ENCODE data around the gene NDFIP2. TPM values are rescaled to one million over a fixed set of nuclear protein-coding genes. Genes with fewer than 3 reads are reported as not detected.

NDFIP2 gene
- total and polyA plus RNA-seq, 2 donors (not counting 3 experiments of a cell fraction or from before 2014, with no cell fraction given): 7.9 to 18.5 TPM

- Histone ChIP-seq H3K27me3 (ENCODE audit: control insufficient read depth in 2 of 2, insufficient read depth in 2 of 2, low read length in 2 of 2) (no peaks in the 10 kb centered on the region), H3K9ac (replicated peaks; ENCODE audit: extremely low read depth, insufficient read depth, low read length) (no peak overlapping the region), H4K20me1 (replicated peaks; ENCODE audit: control insufficient read depth, extremely low read depth, insufficient read depth, low read length) (no peaks in the 10 kb centered on the region), H3K27ac (ENCODE audit: insufficient read depth, low read depth, low read length) (no peak overlapping the region), H3K9me1 (replicated peaks; ENCODE audit: control insufficient read depth, extremely low read depth, insufficient read depth, low read length) (no peaks in the 10 kb centered on the region), H2AFZ (ENCODE audit: low read depth, low read length) (no peak overlapping the region), H3K4me2 (ENCODE audit: insufficient read depth, low read length) (no peak overlapping the region), H3K36me3 (ENCODE audit: control insufficient read depth in 2 of 2, extremely low read depth in 1 of 2, insufficient read depth in 2 of 2, low read length in 2 of 2) (no peaks in the 10 kb centered on the region), H3K4me1 (ENCODE audit: control insufficient read depth, extremely low read depth, insufficient read depth, low read length) (no peaks in the 10 kb centered on the region), H3K4me3 (replicated peaks in 1 of 3; ENCODE audit: insufficient read depth in 1 of 3, low read depth in 1 of 3, low read length in 3 of 3) (no peak overlapping the region), H3K9me3 (replicated peaks; ENCODE audit: control insufficient read depth, insufficient read depth, low read length) (no peaks in the 10 kb centered on the region), H3K79me2 (ENCODE audit: control insufficient read depth, insufficient read depth, low read length) (no peaks in the 10 kb centered on the region)
- POLR2A ChIA-PET: no interaction called here
- BruUV-seq (replicated peaks): no TSS peak
- intact Hi-C loops (cut with micrococcal nuclease) (no loop called here), dilution Hi-C loops (cut with MboI; ENCODE audit: extremely low pct_ligation_motif_present, low sequenced_read_pairs) (no loop called here)
- TF ChIP-seq MYC (IDR thresholded peaks at IDR 0.05; ENCODE audit: low read depth, low read length) (no peak), GATA2 (IDR thresholded peaks at IDR 0.05; ENCODE audit: insufficient read depth, insufficient read length, low read depth, low read length) (no peak), JUN (IDR thresholded peaks at IDR 0.05; ENCODE audit: borderline replicate concordance, insufficient read depth, insufficient read length, low read depth) (no peak), EZH2 (IDR thresholded peaks at IDR 0.05; ENCODE audit: borderline replicate concordance, low read depth, low read length, severe bottlenecking) (no peak), POLR2A (IDR thresholded peaks at IDR 0.05; ENCODE audit: low read depth, low read length) (no peak), POLR2AphosphoS5 (IDR thresholded peaks at IDR 0.05; ENCODE audit: insufficient read depth, low read depth, low read length) (no peak), FOS (IDR thresholded peaks at IDR 0.05; ENCODE audit: borderline replicate concordance, insufficient read depth, low read length) (no peak)
- TF ChIP-seq, protein P1, sequence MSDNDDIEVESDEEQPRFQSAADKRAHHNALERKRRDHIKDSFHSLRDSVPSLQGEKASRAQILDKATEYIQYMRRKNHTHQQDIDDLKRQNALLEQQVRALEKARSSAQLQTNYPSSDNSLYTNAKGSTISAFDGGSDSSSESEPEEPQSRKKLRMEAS (IDR thresholded peaks at IDR 0.05; ENCODE audit: insufficient read depth, insufficient read length): no peak
- TF ChIP-seq, protein P2, sequence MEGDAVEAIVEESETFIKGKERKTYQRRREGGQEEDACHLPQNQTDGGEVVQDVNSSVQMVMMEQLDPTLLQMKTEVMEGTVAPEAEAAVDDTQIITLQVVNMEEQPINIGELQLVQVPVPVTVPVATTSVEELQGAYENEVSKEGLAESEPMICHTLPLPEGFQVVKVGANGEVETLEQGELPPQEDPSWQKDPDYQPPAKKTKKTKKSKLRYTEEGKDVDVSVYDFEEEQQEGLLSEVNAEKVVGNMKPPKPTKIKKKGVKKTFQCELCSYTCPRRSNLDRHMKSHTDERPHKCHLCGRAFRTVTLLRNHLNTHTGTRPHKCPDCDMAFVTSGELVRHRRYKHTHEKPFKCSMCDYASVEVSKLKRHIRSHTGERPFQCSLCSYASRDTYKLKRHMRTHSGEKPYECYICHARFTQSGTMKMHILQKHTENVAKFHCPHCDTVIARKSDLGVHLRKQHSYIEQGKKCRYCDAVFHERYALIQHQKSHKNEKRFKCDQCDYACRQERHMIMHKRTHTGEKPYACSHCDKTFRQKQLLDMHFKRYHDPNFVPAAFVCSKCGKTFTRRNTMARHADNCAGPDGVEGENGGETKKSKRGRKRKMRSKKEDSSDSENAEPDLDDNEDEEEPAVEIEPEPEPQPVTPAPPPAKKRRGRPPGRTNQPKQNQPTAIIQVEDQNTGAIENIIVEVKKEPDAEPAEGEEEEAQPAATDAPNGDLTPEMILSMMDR (IDR thresholded peaks at IDR 0.05; ENCODE audit: extremely low read depth in 1 of 2, insufficient read depth in 1 of 2, low read depth in 1 of 2, low read length in 2 of 2): no peak
- FAIRE-seq (no peak), DNase-seq (ENCODE audit: low read depth, low spot score) (no peak)
- CTCF ChIA-PET: interaction anchor here (1.2 to 9.9 kb wide), 2 partner anchors 111 to 213 kb away, joined by 3 to 815 read pairs; no protein-coding TSS in a partner anchor
These were observed 53.6 kb downstream of the NDFIP2 start for GRCh38 chr13:79534596-79534995.

All from endothelial cell of umbilical vein (primary cell).